Neutrophil (primary cell): ENCODE measurements around the gene PGC.

Experiments used
- H3K27ac ChIP-seq: fragments of 200-600 bp; sonication (generic); 2 replicates; pipeline ENCODE4 v1.5.1; 2016; ENCODE audit warnings: mild to moderate bottlenecking, moderate library complexity
- H3K27me3 ChIP-seq: fragments of 200-600 bp; sonication (generic); 2 replicates; pipeline ENCODE4 v1.6.0; 2016; ENCODE audit warnings: mild to moderate bottlenecking
- H3K36me3 ChIP-seq: fragments of 200-600 bp; sonication (generic); 2 replicates; pipeline ENCODE4 v1.5.1; 2017
- H3K4me1 ChIP-seq, 2 experiments: fragments of 200-600 bp in 1 of 2; sonication (generic) in 1 of 2; 1 replicate in 1 of 2; 2 replicates in 1 of 2; pipeline versions ENCODE4 v1.5.1 to v1.6.1; 2013 to 2016; ENCODE audit warnings: low read depth in 1 of 2, low read length in 1 of 2, mild to moderate bottlenecking in 1 of 2, moderate library complexity in 1 of 2; ENCODE audit not compliant: control insufficient read depth in 1 of 2, insufficient read depth in 1 of 2
- H3K4me3 ChIP-seq, 2 experiments: fragments of 200-600 bp in 1 of 2; sonication (generic) in 1 of 2; 1 replicate in 1 of 2; 2 replicates in 1 of 2; pipeline ENCODE4 v1.5.1; 2013 to 2016; ENCODE audit warnings: low read depth in 1 of 2, low read length in 1 of 2, mild to moderate bottlenecking in 1 of 2, moderate library complexity in 1 of 2
- H3K9me3 ChIP-seq: fragments of 200-600 bp; sonication (generic); 2 replicates; pipeline ENCODE4 v1.5.1; 2016
- TF ChIP-seq, protein P1 (sequence below): fragments of 200-600 bp; sonication (generic); IDR thresholded peaks from 2 replicates; pipeline ENCODE4 v1.5.1; 2016; ENCODE audit warnings: antibody characterized with exemption

Gene PGC

DNA sequence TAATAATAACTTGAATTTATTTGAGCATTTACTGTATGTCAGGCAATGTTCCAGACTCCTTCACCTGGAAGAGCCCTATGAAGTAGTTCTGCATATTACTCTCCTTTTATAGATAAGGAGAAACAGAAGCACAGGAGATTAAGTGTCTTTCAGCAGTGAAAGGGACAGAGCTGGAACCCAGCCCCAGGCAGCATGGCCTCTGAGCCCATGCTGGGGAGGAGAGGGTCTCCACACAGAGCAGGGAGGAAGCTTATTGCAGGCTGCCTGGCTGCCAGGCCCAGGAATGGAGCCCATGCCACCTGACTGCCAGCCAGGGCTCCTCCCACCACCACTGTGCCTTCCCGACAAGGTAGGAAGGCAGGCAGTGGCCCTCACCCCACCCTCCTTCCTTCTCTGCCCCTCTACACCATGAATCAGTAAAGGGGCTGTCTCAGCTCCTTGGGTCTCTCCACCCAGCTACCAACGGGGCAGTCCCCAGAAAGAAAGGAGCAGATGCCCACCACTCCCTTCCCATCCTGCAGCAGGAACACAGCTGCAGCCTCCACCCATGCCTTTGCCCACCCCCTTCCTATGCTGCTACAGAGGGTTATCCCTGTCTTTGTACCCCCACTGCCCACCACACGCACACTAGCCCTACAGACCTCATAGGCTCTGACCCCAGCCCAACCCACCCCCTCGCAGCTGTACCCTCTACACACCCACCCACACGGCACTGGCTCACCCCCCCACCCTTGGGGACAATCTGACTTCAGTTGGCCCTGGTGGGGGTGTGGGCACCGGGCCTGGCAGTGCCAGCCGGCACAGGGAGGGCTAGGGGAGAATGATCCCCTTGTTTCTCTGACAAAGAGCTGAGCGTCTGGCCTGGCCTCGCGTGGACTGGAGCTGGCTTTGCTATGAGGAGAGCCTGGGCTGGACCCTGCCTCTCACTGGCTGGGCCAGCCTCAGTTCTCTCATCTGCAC, 53.6 kb downstream of the PGC start:
- TF ChIP-seq, protein P1, sequence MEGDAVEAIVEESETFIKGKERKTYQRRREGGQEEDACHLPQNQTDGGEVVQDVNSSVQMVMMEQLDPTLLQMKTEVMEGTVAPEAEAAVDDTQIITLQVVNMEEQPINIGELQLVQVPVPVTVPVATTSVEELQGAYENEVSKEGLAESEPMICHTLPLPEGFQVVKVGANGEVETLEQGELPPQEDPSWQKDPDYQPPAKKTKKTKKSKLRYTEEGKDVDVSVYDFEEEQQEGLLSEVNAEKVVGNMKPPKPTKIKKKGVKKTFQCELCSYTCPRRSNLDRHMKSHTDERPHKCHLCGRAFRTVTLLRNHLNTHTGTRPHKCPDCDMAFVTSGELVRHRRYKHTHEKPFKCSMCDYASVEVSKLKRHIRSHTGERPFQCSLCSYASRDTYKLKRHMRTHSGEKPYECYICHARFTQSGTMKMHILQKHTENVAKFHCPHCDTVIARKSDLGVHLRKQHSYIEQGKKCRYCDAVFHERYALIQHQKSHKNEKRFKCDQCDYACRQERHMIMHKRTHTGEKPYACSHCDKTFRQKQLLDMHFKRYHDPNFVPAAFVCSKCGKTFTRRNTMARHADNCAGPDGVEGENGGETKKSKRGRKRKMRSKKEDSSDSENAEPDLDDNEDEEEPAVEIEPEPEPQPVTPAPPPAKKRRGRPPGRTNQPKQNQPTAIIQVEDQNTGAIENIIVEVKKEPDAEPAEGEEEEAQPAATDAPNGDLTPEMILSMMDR, result no peak
- H3K4me3 ChIP-seq, result no peak overlapping the region
- peaks cover 57% of the 10 kb centered on the region for H3K36me3 ChIP-seq
- H3K27me3 ChIP-seq, result no peaks in the 10 kb centered on the region
- no peaks in the 10 kb centered on the region for H3K4me1 ChIP-seq
- H3K27ac ChIP-seq, result no peak overlapping the region
- H3K9me3 ChIP-seq, result no peaks in the 10 kb centered on the region

DNA sequence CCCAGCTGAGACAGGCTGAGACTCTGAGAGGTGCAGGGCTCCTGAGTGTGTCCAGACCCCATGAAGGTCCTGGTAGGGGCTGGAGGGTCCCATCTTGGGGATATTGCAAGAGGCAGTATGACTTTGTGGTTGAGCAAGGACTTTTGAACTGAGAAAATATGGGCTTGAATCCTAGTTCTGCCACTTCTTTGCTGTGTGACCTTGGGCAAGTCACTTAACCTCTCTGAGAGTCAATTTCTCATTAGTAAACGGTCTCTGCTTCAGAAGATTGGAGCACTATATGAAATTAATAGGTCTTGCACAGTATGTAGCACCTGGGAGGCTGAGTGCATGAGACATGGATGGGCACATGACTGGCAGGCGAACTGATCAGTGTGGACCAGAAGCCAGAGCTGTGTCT, 54.5 kb downstream of the PGC start:
- Histone ChIP-seq H3K36me3 (peaks cover 59% of the 10 kb centered on the region), H3K4me3 (no peak overlapping the region), H3K27ac (no peak overlapping the region), H3K9me3 (no peaks in the 10 kb centered on the region), H3K4me1 (no peaks in the 10 kb centered on the region), H3K27me3 (no peaks in the 10 kb centered on the region)
- TF ChIP-seq, protein P1, result no peak

DNA sequence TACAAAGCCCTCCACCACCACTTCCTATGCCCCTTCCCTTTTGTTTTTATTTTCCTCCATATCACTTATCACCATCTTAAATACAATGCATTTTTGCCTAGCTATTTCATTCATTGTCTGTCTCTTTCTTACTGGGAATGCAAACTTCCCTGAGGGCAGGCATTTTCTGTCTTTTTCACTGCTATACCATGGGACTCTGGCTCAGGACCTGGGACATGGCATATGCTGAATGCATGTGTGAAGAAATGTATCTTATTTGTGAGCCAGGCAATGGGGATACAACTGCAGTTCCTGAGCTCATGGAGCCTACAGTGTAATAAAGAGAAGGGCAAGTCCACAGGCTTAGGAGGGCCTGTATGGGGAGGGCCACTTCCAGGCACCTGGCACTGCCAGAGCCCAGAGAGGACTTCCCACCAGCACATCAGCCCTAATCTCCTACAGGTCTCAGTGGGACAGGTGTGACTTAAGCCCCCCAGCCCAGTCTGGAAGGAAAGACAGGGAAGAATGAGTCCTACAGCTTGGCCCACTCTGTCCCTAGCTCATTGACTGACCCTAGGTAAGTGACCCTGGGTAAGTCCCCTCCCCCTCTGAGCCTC, 55.0 kb downstream of the PGC start:
- no peak overlapping the region for H3K27ac ChIP-seq
- H3K9me3 ChIP-seq, result no peaks in the 10 kb centered on the region
- no peaks in the 10 kb centered on the region for H3K4me1 ChIP-seq
- peaks cover 60% of the 10 kb centered on the region for H3K36me3 ChIP-seq
- TF ChIP-seq, protein P1, result no peak
- H3K27me3 ChIP-seq, result no peaks in the 10 kb centered on the region
- no peak overlapping the region for H3K4me3 ChIP-seq

DNA sequence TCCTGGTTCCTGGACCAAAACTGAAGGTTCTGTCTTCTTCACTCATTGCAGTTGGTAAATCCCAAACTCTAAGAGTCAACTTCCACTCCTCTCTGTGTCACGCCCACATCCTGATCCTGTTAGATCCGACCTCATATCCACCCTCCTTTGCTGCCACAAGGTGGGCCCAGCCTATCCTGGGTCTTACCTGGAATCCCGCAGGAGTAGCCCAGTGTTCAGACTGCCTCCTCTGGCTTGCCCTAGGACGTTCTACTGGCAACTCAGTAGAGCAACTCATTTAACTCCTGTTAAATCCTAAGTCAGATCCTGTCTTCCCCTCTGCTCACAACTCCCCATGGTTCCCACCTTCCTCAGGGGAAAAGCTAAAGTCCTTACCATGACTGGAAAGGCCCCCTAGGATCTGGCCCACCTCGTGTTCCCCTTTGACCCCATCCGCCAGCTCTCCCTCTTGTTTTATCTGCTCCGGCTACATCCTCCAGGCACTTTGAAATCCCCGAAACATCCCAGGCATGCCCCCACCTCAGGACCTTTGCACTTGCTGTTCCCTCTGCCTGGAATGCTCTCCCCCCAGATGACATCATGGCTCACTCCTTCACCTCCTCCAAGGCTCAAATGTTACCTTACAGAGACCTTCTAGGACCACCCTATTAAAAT, 55.6 kb downstream of the PGC start:
- no peaks in the 10 kb centered on the region for H3K4me1 ChIP-seq
- no peaks in the 10 kb centered on the region for H3K27me3 ChIP-seq
- TF ChIP-seq, protein P1, result no peak
- peaks cover 61% of the 10 kb centered on the region for H3K36me3 ChIP-seq
- H3K9me3 ChIP-seq, result no peaks in the 10 kb centered on the region
- no peak overlapping the region for H3K27ac ChIP-seq
- no peak overlapping the region for H3K4me3 ChIP-seq

DNA sequence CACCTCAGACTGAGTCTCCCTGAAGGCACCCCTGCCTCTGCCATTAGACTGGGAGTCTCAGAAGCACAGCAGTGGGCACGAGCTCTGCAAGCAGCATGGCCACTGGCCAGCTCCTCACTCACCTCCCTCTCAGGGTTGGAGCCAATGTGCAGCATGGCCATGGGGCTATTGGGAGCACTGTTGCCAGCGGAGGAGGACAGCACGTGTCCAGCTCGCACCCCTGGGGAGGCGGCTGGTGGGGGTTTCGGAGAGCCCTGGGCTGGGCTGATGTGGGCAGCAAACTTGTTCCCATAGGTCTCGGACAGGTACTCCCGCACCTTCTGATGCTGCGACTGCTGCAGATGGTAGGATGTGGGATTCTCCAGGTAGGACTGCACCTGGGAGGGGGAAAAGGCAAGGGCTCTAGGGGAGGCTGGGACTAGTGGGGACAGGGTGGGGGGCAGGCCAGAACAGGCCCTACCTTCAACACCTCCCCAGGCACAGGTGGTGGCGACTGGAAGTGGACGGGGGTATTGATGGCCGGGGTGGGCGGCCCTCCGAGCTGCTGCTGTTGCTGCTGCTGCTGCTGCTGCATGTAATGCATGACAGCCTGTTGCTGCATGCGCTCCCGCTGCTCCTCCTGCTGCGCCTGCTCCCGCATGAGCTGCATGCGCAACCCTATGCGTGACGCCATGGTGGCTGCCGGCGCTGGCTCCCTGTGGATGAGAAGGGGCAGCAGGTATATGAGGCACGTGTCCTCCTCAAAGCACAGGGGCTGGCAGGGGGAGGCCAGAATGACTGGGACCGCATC, 56.5 kb downstream of the PGC start:
- Histone ChIP-seq H3K27ac (no peak overlapping the region), H3K36me3 (peaks cover 63% of the 10 kb centered on the region), H3K4me3 (no peak overlapping the region), H3K27me3 (no peaks in the 10 kb centered on the region), H3K9me3 (no peaks in the 10 kb centered on the region), H3K4me1 (no peaks in the 10 kb centered on the region)
- TF ChIP-seq, protein P1, result no peak
